ENCODE results near the gene TUNAR.

Gene TUNAR

GRCh38 chr14:95876761-95877538, at the start of gene TUNAR:
TSS of gene TUNAR (plus strand) at chr14:95876832.
- DNase-seq (ENCODE audit: low read depth) = no peak

- DNase-seq (ENCODE audit: low read depth) = no peak
These were observed 47.9 kb upstream of the TUNAR start for GRCh38 chr14:95828649-95829265.

GRCh38 chr14:95829321-95829720, 47.3 kb upstream of the TUNAR start:
- DNase-seq (ENCODE audit: low read depth) = no peak

GRCh38 chr14:95830386-95830785, 46.2 kb upstream of the TUNAR start:
- DNase-seq (ENCODE audit: low read depth) = no peak

- no peak for DNase-seq (ENCODE audit: low read depth)
These were observed 45.6 kb upstream of the TUNAR start for GRCh38 chr14:95831041-95831440.

- no peak for DNase-seq (ENCODE audit: low read depth)
These were observed 45.2 kb upstream of the TUNAR start for GRCh38 chr14:95831468-95831867.

GRCh38 chr14:95832012-95832411, 44.6 kb upstream of the TUNAR start:
- no peak for DNase-seq (ENCODE audit: low read depth)

GRCh38 chr14:95833429-95833828, 43.2 kb upstream of the TUNAR start:
- no peak for DNase-seq (ENCODE audit: low read depth)

GRCh38 chr14:95834496-95834895, 42.1 kb upstream of the TUNAR start:
- DNase-seq (ENCODE audit: low read depth) = no peak

- DNase-seq (ENCODE audit: low read depth) = no peak
These were observed 41.4 kb upstream of the TUNAR start for GRCh38 chr14:95835121-95835730.

- no peak for DNase-seq (ENCODE audit: low read depth)
These were observed 37.8 kb upstream of the TUNAR start for GRCh38 chr14:95838862-95839261.

- DNase-seq (ENCODE audit: low read depth) = no peak
These were observed 36.4 kb upstream of the TUNAR start for GRCh38 chr14:95840094-95840700.

GRCh38 chr14:95841668-95842067, 35.0 kb upstream of the TUNAR start:
- no peak for DNase-seq (ENCODE audit: low read depth)

- no peak for DNase-seq (ENCODE audit: low read depth)
These were observed 26.9 kb upstream of the TUNAR start for GRCh38 chr14:95849761-95850160.

- DNase-seq (ENCODE audit: low read depth) = no peak
These were observed 26.2 kb upstream of the TUNAR start for GRCh38 chr14:95850429-95850828.

- DNase-seq (ENCODE audit: low read depth) = no peak
These were observed 21.0 kb upstream of the TUNAR start for GRCh38 chr14:95855606-95856005.

GRCh38 chr14:95857275-95857674, 19.4 kb upstream of the TUNAR start:
- DNase-seq (ENCODE audit: low read depth) = no peak

GRCh38 chr14:95858893-95859292, 17.7 kb upstream of the TUNAR start:
- no peak for DNase-seq (ENCODE audit: low read depth)

GRCh38 chr14:95862243-95862642, 14.4 kb upstream of the TUNAR start:
- no peak for DNase-seq (ENCODE audit: low read depth)

GRCh38 chr14:95863295-95863694, 13.3 kb upstream of the TUNAR start:
- no peak for DNase-seq (ENCODE audit: low read depth)

GRCh38 chr14:95869776-95870175, 6.9 kb upstream of the TUNAR start:
- no peak for DNase-seq (ENCODE audit: low read depth)

- DNase-seq (ENCODE audit: low read depth) = no peak
These were observed 5.9 kb upstream of the TUNAR start for GRCh38 chr14:95870772-95871171.

GRCh38 chr14:95871531-95871930, 5.1 kb upstream of the TUNAR start:
- no peak for DNase-seq (ENCODE audit: low read depth)
